HG03571 (cell line): ENCODE data around the gene VSNL1.

Experiments used
- ATAC-seq: cut with Tn5 transposase; IDR thresholded peaks from one replicate; pipeline ENCODE4 v1.9.1; 2021; ENCODE audit not compliant: unreplicated experiment

Gene VSNL1

GRCh38 chr2:17643031-17643615 is 102.6 kb downstream of the VSNL1 start:
- no peak for ATAC-seq

- ATAC-seq: no peak
These were observed 104.7 kb downstream of the VSNL1 start for GRCh38 chr2:17644997-17645720.

GRCh38 chr2:17646081-17646554 is 105.6 kb downstream of the VSNL1 start:
- ATAC-seq: peak; percentile 84

- no peak for ATAC-seq
These were observed 106.6 kb downstream of the VSNL1 start for GRCh38 chr2:17646838-17647701.

GRCh38 chr2:17648581-17648980 is 108.1 kb downstream of the VSNL1 start:
- ATAC-seq: no peak

GRCh38 chr2:17649026-17649425 is 108.5 kb downstream of the VSNL1 start:
- no peak for ATAC-seq

- ATAC-seq: no peak
These were observed 112.3 kb downstream of the VSNL1 start for GRCh38 chr2:17652681-17653394.

- no peak for ATAC-seq
These were observed 117.3 kb downstream of the VSNL1 start for GRCh38 chr2:17657759-17658158.

- no peak for ATAC-seq
These were observed 117.9 kb downstream of the VSNL1 start for GRCh38 chr2:17658251-17658843.

GRCh38 chr2:17660219-17660618 is 119.7 kb downstream of the VSNL1 start:
- ATAC-seq: no peak

GRCh38 chr2:17661460-17661859 is 121.0 kb downstream of the VSNL1 start:
- ATAC-seq: no peak

GRCh38 chr2:17662723-17663122 is 122.2 kb downstream of the VSNL1 start:
- no peak for ATAC-seq

GRCh38 chr2:17664534-17664933 is 124.0 kb downstream of the VSNL1 start:
- ATAC-seq: no peak

- ATAC-seq: no peak
These were observed 127.4 kb downstream of the VSNL1 start for GRCh38 chr2:17667898-17668297.

GRCh38 chr2:17672583-17673317 is 132.3 kb downstream of the VSNL1 start:
- no peak for ATAC-seq

- ATAC-seq: no peak
These were observed 134.3 kb downstream of the VSNL1 start for GRCh38 chr2:17674817-17675216.

- ATAC-seq: no peak
These were observed 139.6 kb downstream of the VSNL1 start for GRCh38 chr2:17680119-17680518.

- no peak for ATAC-seq
These were observed 141.8 kb downstream of the VSNL1 start for GRCh38 chr2:17682098-17682857.

GRCh38 chr2:17683981-17684380 is 143.5 kb downstream of the VSNL1 start:
- no peak for ATAC-seq
